ENCODE results near the gene PRAMEF12.
"Not testable (repeated sequence)": the region's sequence is repeated elsewhere in the genome, so short reads cannot be mapped to it uniquely, and the experiment has no call there.

The PRAMEF12 gene

GRCh38 chr1:12773438-12773837 lies at the start of gene PRAMEF12:
Gene PRAMEF12 (plus strand): TSS chr1:12773738. CDS start chr1:12774868, 1,130 bp downstream.
- no peak for FAIRE-seq

GRCh38 chr1:12728391-12728790 lies 45.1 kb upstream of the PRAMEF12 start:
- FAIRE-seq, result no peak

GRCh38 chr1:12730156-12730555 lies 43.4 kb upstream of the PRAMEF12 start:
- no peak for FAIRE-seq

GRCh38 chr1:12731084-12731483 lies 42.5 kb upstream of the PRAMEF12 start:
- FAIRE-seq, result not testable (repeated sequence)

- no peak for FAIRE-seq
Observed at GRCh38 chr1:12734651-12735050, 38.9 kb upstream of the PRAMEF12 start.

GRCh38 chr1:12738934-12739333 lies 34.6 kb upstream of the PRAMEF12 start:
- FAIRE-seq, result no peak

- no peak for FAIRE-seq
Observed at GRCh38 chr1:12739613-12740012, 33.9 kb upstream of the PRAMEF12 start.

GRCh38 chr1:12741946-12742345 lies 31.6 kb upstream of the PRAMEF12 start:
- no peak for FAIRE-seq

GRCh38 chr1:12745126-12745991 lies 28.2 kb upstream of the PRAMEF12 start:
- no peak for FAIRE-seq

- no peak for FAIRE-seq
Observed at GRCh38 chr1:12745992-12746323, 27.6 kb upstream of the PRAMEF12 start, which contains the start of gene CFAP107. Gene CFAP107 (plus strand): TSS chr1:12746200. CDS start chr1:12746431, 231 bp downstream.

- no peak for FAIRE-seq
Observed at GRCh38 chr1:12748778-12749355, 24.7 kb upstream of the PRAMEF12 start.

- no peak for FAIRE-seq
Observed at GRCh38 chr1:12754738-12755137, 18.8 kb upstream of the PRAMEF12 start.

- no peak for FAIRE-seq
Observed at GRCh38 chr1:12756273-12756672, 17.3 kb upstream of the PRAMEF12 start.

GRCh38 chr1:12756768-12757413 lies 16.6 kb upstream of the PRAMEF12 start:
- FAIRE-seq, result no peak

- FAIRE-seq, result no peak
Observed at GRCh38 chr1:12757836-12758235, 15.7 kb upstream of the PRAMEF12 start.

- FAIRE-seq, result no peak
Observed at GRCh38 chr1:12760256-12760795, 13.2 kb upstream of the PRAMEF12 start.

- FAIRE-seq, result no peak
Observed at GRCh38 chr1:12761781-12762180, 11.8 kb upstream of the PRAMEF12 start.

GRCh38 chr1:12762766-12763165 lies 10.8 kb upstream of the PRAMEF12 start:
- no peak for FAIRE-seq

- FAIRE-seq, result no peak
Observed at GRCh38 chr1:12763479-12763878, 10.1 kb upstream of the PRAMEF12 start.

- no peak for FAIRE-seq
Observed at GRCh38 chr1:12764016-12764415, 9.5 kb upstream of the PRAMEF12 start.

GRCh38 chr1:12769031-12769430 lies 4.5 kb upstream of the PRAMEF12 start:
- FAIRE-seq, result no peak

- FAIRE-seq, result no peak
Observed at GRCh38 chr1:12769976-12770505, 3.5 kb upstream of the PRAMEF12 start.

- FAIRE-seq, result no peak
Observed at GRCh38 chr1:12770620-12771019, 2.9 kb upstream of the PRAMEF12 start.

Data from colon (tissue), 2 donors.